ENCODE data around the gene CNIH2.

DNA sequence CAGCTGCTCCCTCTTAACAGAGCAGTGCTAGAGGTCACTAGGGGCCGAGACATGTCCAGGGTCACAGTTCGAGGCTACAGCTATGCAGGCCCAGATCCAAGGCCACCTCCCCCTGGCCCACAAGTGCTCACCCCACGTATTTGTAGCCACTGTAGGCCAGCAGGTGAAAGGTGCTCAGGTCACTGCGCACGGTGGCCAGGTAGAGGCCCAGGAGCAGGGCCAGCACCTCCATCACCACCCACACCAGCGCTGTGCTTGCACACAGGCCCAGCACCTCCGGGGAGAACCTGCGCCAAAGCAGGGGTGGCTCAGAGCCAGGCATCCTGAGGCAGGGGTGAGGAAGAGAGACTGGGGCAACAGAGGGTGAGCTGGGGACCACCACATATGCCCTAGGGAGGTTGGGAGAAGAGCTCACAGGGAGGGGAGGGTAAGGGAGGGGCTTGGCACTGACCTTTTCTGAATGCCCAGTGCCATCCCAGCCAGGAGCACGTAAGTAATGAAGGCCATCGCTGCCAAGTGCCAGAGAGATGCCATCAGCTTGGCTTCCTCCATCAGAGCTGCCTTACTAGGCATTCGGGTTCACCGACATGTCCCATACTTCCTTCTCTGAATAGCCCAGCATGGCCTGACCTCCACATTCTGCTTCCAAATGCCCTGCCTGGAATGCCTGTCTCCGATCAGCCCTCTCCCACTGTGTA is 7.4 kb downstream of the CNIH2 start:
- TF ChIP-seq, protein P1, sequence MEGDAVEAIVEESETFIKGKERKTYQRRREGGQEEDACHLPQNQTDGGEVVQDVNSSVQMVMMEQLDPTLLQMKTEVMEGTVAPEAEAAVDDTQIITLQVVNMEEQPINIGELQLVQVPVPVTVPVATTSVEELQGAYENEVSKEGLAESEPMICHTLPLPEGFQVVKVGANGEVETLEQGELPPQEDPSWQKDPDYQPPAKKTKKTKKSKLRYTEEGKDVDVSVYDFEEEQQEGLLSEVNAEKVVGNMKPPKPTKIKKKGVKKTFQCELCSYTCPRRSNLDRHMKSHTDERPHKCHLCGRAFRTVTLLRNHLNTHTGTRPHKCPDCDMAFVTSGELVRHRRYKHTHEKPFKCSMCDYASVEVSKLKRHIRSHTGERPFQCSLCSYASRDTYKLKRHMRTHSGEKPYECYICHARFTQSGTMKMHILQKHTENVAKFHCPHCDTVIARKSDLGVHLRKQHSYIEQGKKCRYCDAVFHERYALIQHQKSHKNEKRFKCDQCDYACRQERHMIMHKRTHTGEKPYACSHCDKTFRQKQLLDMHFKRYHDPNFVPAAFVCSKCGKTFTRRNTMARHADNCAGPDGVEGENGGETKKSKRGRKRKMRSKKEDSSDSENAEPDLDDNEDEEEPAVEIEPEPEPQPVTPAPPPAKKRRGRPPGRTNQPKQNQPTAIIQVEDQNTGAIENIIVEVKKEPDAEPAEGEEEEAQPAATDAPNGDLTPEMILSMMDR (CRISPR knock-in tag; IDR thresholded peaks at IDR 0.05), result no peak
- TF ChIP-seq, protein P2, sequence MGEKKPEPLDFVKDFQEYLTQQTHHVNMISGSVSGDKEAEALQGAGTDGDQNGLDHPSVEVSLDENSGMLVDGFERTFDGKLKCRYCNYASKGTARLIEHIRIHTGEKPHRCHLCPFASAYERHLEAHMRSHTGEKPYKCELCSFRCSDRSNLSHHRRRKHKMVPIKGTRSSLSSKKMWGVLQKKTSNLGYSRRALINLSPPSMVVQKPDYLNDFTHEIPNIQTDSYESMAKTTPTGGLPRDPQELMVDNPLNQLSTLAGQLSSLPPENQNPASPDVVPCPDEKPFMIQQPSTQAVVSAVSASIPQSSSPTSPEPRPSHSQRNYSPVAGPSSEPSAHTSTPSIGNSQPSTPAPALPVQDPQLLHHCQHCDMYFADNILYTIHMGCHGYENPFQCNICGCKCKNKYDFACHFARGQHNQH (CRISPR knock-in tag; IDR thresholded peaks at IDR 0.05), result no peak
- TF ChIP-seq TRIM24 (CRISPR knock-in tag; IDR thresholded peaks at IDR 0.05) (no peak), NFIC (IDR thresholded peaks at IDR 0.05; ENCODE audit: low read length) (no peak), HOXA7 (CRISPR knock-in tag; IDR thresholded peaks at IDR 0.05) (no peak), NFE2L1 (CRISPR knock-in tag; IDR thresholded peaks at IDR 0.05; ENCODE audit: borderline replicate concordance) (no peak), U2AF1 (optimal IDR thresholded peaks at IDR 0.05; ENCODE audit: low read depth, low read length) (no peak), HMG20A (CRISPR knock-in tag; IDR thresholded peaks at IDR 0.05; ENCODE audit: borderline replicate concordance) (no peak)

All from HepG2 (cell line).